K562 (cell line): ENCODE results near the gene ITPR3. TPM values are rescaled to one million over a fixed set of nuclear protein-coding genes. Genes with fewer than 3 reads are reported as not detected.
A peak's percentile ranks its signal among the peaks of the same experiment; 100 is the strongest.

ENCODE experiments used
- ADNP ChIP-seq: fragments of 200-800 bp; sonication (Bioruptor generic); IDR thresholded peaks from 2 replicates; pipeline ENCODE4 v1.6.1; 2016; ENCODE audit warnings: missing genetic modification characterization, missing compliant biosample characterization
- ARNT ChIP-seq, 2 experiments: fragments of 450-650 bp; IDR thresholded peaks; 2 replicates each; pipeline ENCODE4 v1.6.1; 2016; ENCODE audit warnings: mild to moderate bottlenecking in 1 of 2
- CEBPB ChIP-seq: fragments of 450-650 bp; IDR thresholded peaks from 2 replicates; pipeline ENCODE4 v1.6.1; 2016; ENCODE audit warnings: missing genetic modification characterization, missing compliant biosample characterization
- EGR1 ChIP-seq: fragments of 450-650 bp; conservative IDR thresholded peaks from 2 replicates; pipeline ENCODE4 v1.6.1; 2017; ENCODE audit warnings: mild to moderate bottlenecking
- HDAC1 ChIP-seq, 2 experiments: fragments of 450-650 bp; IDR thresholded peaks; 2 replicates each; pipeline ENCODE4 v1.6.1; 2016 to 2017; ENCODE audit warnings: inconsistent platforms in 1 of 2, mild to moderate bottlenecking in 1 of 2, moderate library complexity in 1 of 2
- HMGN3 ChIP-seq: IDR thresholded peaks from 2 replicates; pipeline ENCODE4 v1.6.1; 2011; ENCODE audit warnings: borderline replicate concordance, low read depth, mild to moderate bottlenecking, mixed read lengths, low read length; ENCODE audit not compliant: insufficient read length; ENCODE audit errors: extremely low read depth
- KDM4B ChIP-seq, 2 experiments: fragments of 450-650 bp in 1 of 2; sonication (generic) in 1 of 2; IDR thresholded peaks; 2 replicates each; pipeline ENCODE4 v1.6.1; 2016 to 2017; ENCODE audit warnings: borderline replicate concordance in 2 of 2, antibody characterized with exemption in 1 of 2, low read depth in 1 of 2, mild to moderate bottlenecking in 1 of 2
- MAZ ChIP-seq, 2 experiments: fragments of 450-650 bp in 1 of 2; sonication (generic) in 1 of 2; formaldehyde crosslinking; IDR thresholded peaks in 1 of 2; conservative IDR thresholded peaks in 1 of 2; 2 replicates each; pipeline versions ENCODE4 v1.4.0 to v1.5.0; 2020; ENCODE audit warnings: mild to moderate bottlenecking in 1 of 2, missing genetic modification reagents in 1 of 2
- NRF1 ChIP-seq, 2 experiments: fragments of 450-650 bp; IDR thresholded peaks in 1 of 2; conservative IDR thresholded peaks in 1 of 2; 2 replicates each; pipeline ENCODE4 v1.6.1; 2014; ENCODE audit warnings: mild to moderate bottlenecking in 2 of 2
- RBBP5 ChIP-seq: fragments of 200-600 bp; sonication (generic); IDR thresholded peaks from 2 replicates; pipeline ENCODE4 v1.6.1; 2012; ENCODE audit warnings: borderline replicate concordance, mild to moderate bottlenecking, low read length, control low read depth, inconsistent platforms; ENCODE audit not compliant: insufficient read depth, poor library complexity, severe bottlenecking
- RUNX1 ChIP-seq: sonication (generic); IDR thresholded peaks from 2 replicates; pipeline ENCODE4 v1.6.1; 2016; ENCODE audit warnings: antibody characterized with exemption, low read depth
- ZNF146 ChIP-seq: IDR thresholded peaks from one replicate; pipeline ENCODE4 v1.6.1; 2018; ENCODE audit warnings: missing compliant biosample characterization; ENCODE audit not compliant: unreplicated experiment
- polyA plus RNA-seq, 8 experiments: library from polyadenylated mRNA; depleted of rRNA in 4 of 8; stranded (reverse) in 5 of 8; unstranded in 3 of 8; fragments of >200 nt; fragmentation: Nextera tagmentation in 2 of 8; fragmentation: Illumina TruSeq in 1 of 8; extraction: Ambion mirVana in 2 of 8; extraction: Trizol in 1 of 8; gene quantifications; 2 replicates each; pipeline versions ENCODE4 v1.2.1 to v1.2.3, GENCODE V29; 2011 to 2014; ENCODE audit warnings: inconsistent platforms in 1 of 8, missing spikeins in 1 of 8
- total RNA-seq, 7 experiments: library from RNA; depleted of rRNA in 6 of 7; stranded (reverse); fragments of >200 nt in 6 of 7; fragmentation: Illumina TruSeq in 2 of 7; extraction: Trizol in 2 of 7; gene quantifications; 2 replicates each; pipeline versions ENCODE4 v1.2.1 to v1.2.3, GENCODE V29; 2011 to 2021; ENCODE audit warnings: low replicate concordance in 1 of 7
- TF ChIP-seq, protein P1 (sequence below), 2 experiments: IDR thresholded peaks; 2 replicates each; pipeline ENCODE4 v1.6.1; 2012; ENCODE audit warnings: improper control_type of control experiment in 2 of 2, low read depth in 2 of 2, low read length in 2 of 2, borderline replicate concordance in 1 of 2

Gene ITPR3
- total and polyA plus RNA-seq, 9 of the 15 experiments (the other 6 are each of a cell fraction or from before 2014, with no cell fraction given), result 0.39 to 35.7 (median 13.2) TPM

DNA sequence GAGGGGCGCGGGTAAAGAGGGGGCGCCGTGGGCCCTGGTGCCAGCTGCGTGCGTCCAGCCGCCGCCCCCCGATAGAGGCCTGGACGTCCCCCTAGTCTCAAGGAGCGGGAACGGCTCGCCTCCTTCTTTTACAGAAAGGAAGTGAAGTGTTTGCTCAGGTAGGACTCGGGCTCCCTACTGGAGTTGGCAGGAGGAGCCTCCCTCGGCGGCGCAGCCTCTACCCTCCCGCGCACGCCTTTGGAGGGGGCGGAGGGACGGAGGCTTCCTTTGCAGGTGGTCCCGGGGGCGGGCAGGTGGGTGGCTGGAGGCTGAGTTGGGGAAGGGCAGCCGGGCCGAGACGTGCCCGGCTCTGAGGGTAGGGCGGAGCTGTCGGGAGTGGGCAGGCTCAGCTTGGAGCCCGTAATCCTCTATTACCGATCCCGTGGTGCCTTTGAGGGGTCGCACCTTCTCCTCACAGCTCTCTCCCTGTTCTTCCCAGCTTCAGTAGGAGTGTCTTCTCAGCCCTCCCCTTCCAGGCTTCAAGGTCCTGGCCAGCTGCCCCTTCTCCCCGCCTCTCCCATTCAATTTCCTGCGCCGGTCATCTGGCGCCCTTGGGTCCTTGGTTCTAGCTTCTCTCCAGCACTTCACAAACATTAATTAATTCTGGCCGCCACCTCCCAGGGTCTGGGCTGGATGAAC is 728 bp downstream of the ITPR3 start (continued):
- TF ChIP-seq ZNF146 (no peak), HDAC1 (IDR thresholded peaks at IDR 0.05) (peak in 1 of 2 experiments; percentile 7; a peak in 1 of 4 replicates), HMGN3 (peak; percentile 27), RBBP5 (peak; percentile 18), MAZ (CRISPR knock-in tag; conservative IDR thresholded peaks at IDR 0.05 in 1 of 2, IDR thresholded peaks at IDR 0.05 in 1 of 2) (peak in 1 of 2 experiments; percentile 66; a peak in 2 of 4 replicates), ADNP (no peak), NRF1 (conservative IDR thresholded peaks at IDR 0.05 in 1 of 2, IDR thresholded peaks at IDR 0.05 in 1 of 2) (peak; percentile 57 to 69), CEBPB (no peak), ARNT (IDR thresholded peaks at IDR 0.05) (no peak), EGR1 (peak; percentile 88), KDM4B (IDR thresholded peaks at IDR 0.05; ENCODE audit: borderline replicate concordance in 2 of 2, low read depth in 1 of 2) (0 out of 4 replicates have a peak, but pooled peaks of 1 of the 2 experiments have one; percentile 38), RUNX1 (0 out of 2 replicates have a peak, but pooled peaks have one; percentile 50)
- TF ChIP-seq, protein P1, sequence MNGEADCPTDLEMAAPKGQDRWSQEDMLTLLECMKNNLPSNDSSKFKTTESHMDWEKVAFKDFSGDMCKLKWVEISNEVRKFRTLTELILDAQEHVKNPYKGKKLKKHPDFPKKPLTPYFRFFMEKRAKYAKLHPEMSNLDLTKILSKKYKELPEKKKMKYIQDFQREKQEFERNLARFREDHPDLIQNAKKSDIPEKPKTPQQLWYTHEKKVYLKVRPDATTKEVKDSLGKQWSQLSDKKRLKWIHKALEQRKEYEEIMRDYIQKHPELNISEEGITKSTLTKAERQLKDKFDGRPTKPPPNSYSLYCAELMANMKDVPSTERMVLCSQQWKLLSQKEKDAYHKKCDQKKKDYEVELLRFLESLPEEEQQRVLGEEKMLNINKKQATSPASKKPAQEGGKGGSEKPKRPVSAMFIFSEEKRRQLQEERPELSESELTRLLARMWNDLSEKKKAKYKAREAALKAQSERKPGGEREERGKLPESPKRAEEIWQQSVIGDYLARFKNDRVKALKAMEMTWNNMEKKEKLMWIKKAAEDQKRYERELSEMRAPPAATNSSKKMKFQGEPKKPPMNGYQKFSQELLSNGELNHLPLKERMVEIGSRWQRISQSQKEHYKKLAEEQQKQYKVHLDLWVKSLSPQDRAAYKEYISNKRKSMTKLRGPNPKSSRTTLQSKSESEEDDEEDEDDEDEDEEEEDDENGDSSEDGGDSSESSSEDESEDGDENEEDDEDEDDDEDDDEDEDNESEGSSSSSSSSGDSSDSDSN (IDR thresholded peaks at IDR 0.05; ENCODE audit: borderline replicate concordance in 1 of 2, low read depth in 2 of 2, low read length in 2 of 2), result peak in 1 of 2 experiments; percentile 28; a peak in 1 of 4 replicates
- TF ChIP-seq, all 486 proteins: peak for 18
